H1 (cell line): ENCODE results near the gene DLK2. TPM values are rescaled to one million over a fixed set of nuclear protein-coding genes. Genes with fewer than 3 reads are reported as not detected.

Source experiments
- BACH1 ChIP-seq: IDR thresholded peaks from 2 replicates; pipeline ENCODE4 v1.6.1; 2012; ENCODE audit warnings: low read length, improper control_type of control experiment
- CBX5 ChIP-seq: fragments of 300-800, 300-1000 bp; sonication (generic); IDR thresholded peaks from 2 replicates; pipeline ENCODE4 v1.7.1; 2016; ENCODE audit warnings: antibody characterized with exemption, low read length, low read depth
- CHD1 ChIP-seq: IDR thresholded peaks from 2 replicates; pipeline ENCODE4 v1.6.1; 2012; ENCODE audit warnings: low read depth, low read length, improper control_type of control experiment
- HDAC2 ChIP-seq, 2 experiments: fragments of 300-600 bp in 1 of 2; sonication (generic) in 1 of 2; IDR thresholded peaks; 2 replicates each; pipeline ENCODE4 v1.6.1; 2011 to 2012; ENCODE audit warnings: low read depth in 2 of 2, low read length in 2 of 2, mild to moderate bottlenecking in 2 of 2, moderate library complexity in 2 of 2, borderline replicate concordance in 1 of 2, inconsistent platforms in 1 of 2
- KDM5A ChIP-seq: fragments of 200-600 bp; IDR thresholded peaks from 2 replicates; pipeline ENCODE4 v1.7.1; 2012; ENCODE audit warnings: mild to moderate bottlenecking, low read length, inconsistent platforms, mixed read lengths
- SIX5 ChIP-seq: IDR thresholded peaks from 2 replicates; pipeline ENCODE4 v1.6.1; 2011; ENCODE audit warnings: mild to moderate bottlenecking, low read depth, low read length
- SP1 ChIP-seq: IDR thresholded peaks from 2 replicates; pipeline ENCODE4 v1.6.1; 2011; ENCODE audit warnings: low read depth, low read length
- ZNF274 ChIP-seq: IDR thresholded peaks from 2 replicates; pipeline ENCODE4 v1.7.0; 2012; ENCODE audit warnings: low read length, borderline replicate concordance; ENCODE audit errors: extremely low read depth
- polyA plus RNA-seq, 7 experiments: library from polyadenylated mRNA; depleted of rRNA in 3 of 7; stranded (reverse) in 5 of 7; unstranded in 2 of 7; fragments of >200 nt in 5 of 7; fragments of 200-250 nt in 2 of 7; gene quantifications; 1 replicate in 5 of 7; 2 replicates in 1 of 7; 4 replicates in 1 of 7; pipeline versions ENCODE4 v1.2.1 to v1.2.3, GENCODE V29; 2011 to 2013; ENCODE audit warnings: missing spikeins in 2 of 7, mixed read lengths in 2 of 7
- total RNA-seq: library from RNA; stranded (reverse); fragmentation: NEBNext Ultra II Directional; extraction: Animal tissue kit (Norgen Biotek cat#: 25700); gene quantifications from 2 replicates; pipeline ENCODE4 v1.2.1, GENCODE V29; 2021
- TF ChIP-seq, protein P1 (sequence below), 3 experiments: IDR thresholded peaks; 1 replicate in 2 of 3; 2 replicates in 1 of 3; pipeline versions ENCODE4 v1.5.1 to v1.6.1; 2011; ENCODE audit warnings: low read length in 3 of 3, mild to moderate bottlenecking in 3 of 3, inconsistent platforms in 2 of 3, low read depth in 1 of 3, moderate library complexity in 1 of 3; ENCODE audit not compliant: insufficient read depth in 1 of 3; ENCODE audit errors: control extremely low read depth in 1 of 3

DLK2 gene
- total and polyA plus RNA-seq, 2 of the 8 experiments (the other 6 are each of a cell fraction or from before 2014, with no cell fraction given), result 0.37 to 0.80 TPM

DNA sequence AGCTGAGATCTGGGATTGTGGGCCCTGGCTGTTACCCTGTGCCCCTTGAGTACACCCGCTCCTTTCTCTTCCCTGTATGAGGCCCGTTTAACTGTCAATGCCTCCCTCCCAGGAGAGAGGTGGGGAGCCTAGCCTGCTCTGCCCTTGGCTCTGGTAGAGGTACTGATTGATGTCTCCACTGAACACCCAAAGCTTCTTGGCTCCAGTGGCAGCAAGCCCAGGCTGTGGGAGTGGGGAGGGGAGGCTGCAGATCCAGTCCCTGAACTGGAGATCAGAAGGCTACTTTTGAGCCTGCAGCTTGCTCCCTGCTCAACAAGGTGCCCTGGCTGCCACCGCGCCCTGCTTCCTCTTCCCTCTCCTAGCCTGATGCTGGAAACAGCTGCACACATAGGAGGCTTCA, 47.3 kb upstream of the DLK2 start (continued):
- TF ChIP-seq, protein P1, sequence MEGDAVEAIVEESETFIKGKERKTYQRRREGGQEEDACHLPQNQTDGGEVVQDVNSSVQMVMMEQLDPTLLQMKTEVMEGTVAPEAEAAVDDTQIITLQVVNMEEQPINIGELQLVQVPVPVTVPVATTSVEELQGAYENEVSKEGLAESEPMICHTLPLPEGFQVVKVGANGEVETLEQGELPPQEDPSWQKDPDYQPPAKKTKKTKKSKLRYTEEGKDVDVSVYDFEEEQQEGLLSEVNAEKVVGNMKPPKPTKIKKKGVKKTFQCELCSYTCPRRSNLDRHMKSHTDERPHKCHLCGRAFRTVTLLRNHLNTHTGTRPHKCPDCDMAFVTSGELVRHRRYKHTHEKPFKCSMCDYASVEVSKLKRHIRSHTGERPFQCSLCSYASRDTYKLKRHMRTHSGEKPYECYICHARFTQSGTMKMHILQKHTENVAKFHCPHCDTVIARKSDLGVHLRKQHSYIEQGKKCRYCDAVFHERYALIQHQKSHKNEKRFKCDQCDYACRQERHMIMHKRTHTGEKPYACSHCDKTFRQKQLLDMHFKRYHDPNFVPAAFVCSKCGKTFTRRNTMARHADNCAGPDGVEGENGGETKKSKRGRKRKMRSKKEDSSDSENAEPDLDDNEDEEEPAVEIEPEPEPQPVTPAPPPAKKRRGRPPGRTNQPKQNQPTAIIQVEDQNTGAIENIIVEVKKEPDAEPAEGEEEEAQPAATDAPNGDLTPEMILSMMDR (IDR thresholded peaks at IDR 0.05; ENCODE audit: control extremely low read depth in 1 of 3, insufficient read depth in 1 of 3, low read depth in 1 of 3, low read length in 3 of 3), result no peak
- TF ChIP-seq KDM5A (no peak), HDAC2 (IDR thresholded peaks at IDR 0.05; ENCODE audit: borderline replicate concordance in 1 of 2, low read depth in 2 of 2, low read length in 2 of 2) (no peak), CBX5 (no peak), SP1 (no peak), ZNF274 (no peak), SIX5 (no peak), BACH1 (no peak), CHD1 (no peak)
